Uterus (tissue), 2 donors: ENCODE results near the gene SMARCA4.

Experiments
- CTCF ChIP-seq, 4 experiments: fragments of 200-600 bp in 2 of 4; fragments of 450-650 bp in 2 of 4; sonication (generic) in 2 of 4; IDR thresholded peaks; one replicate each; pipeline ENCODE4 v1.5.1; 2016 to 2019; ENCODE audit warnings: antibody characterized with exemption in 4 of 4, mild to moderate bottlenecking in 2 of 4, moderate library complexity in 1 of 4
- POLR2A ChIP-seq, 2 donors: fragments of 450-650 bp; IDR thresholded peaks; one replicate each; pipeline ENCODE4 v1.6.1; 2016; ENCODE audit warnings: antibody characterized with exemption in 2 of 2, mild to moderate bottlenecking in 1 of 2, moderate library complexity in 1 of 2

GRCh38 chr19:10936661-10937084 lies 24.2 kb upstream of the SMARCA4 start:
- no peak for TF ChIP-seq POLR2A (IDR thresholded peaks at IDR 0.05)
- TF ChIP-seq CTCF (IDR thresholded peaks at IDR 0.05), result peak; percentile 64 to 75 (median 70)
